Esophagus muscularis mucosa (tissue), 3 donors: ENCODE results near the gene ADGRG6.

ENCODE experiments used
- CTCF ChIP-seq, 3 experiments: fragments of 200-600 bp in 2 of 3; fragments of 450-650 bp in 1 of 3; sonication (generic) in 2 of 3; IDR thresholded peaks; one replicate each; pipeline ENCODE4 v1.5.1; 2017 to 2019; ENCODE audit warnings: antibody characterized with exemption in 3 of 3, mild to moderate bottlenecking in 2 of 3, moderate library complexity in 1 of 3
- EP300 ChIP-seq: sonication (generic); formaldehyde crosslinking; IDR thresholded peaks from one replicate; pipeline ENCODE4 v1.6.1; 2017; ENCODE audit warnings: antibody characterized with exemption

- no peak for TF ChIP-seq EP300
- no peak for TF ChIP-seq CTCF (IDR thresholded peaks at IDR 0.05)
Observed at GRCh38 chr6:142309426-142309825, 7.6 kb downstream of the ADGRG6 start.
